ENCODE measurements around the gene BUB1. TPM values are rescaled to one million over a fixed set of nuclear protein-coding genes. Genes with fewer than 3 reads are reported as not detected.
"Not testable (repeated sequence)": the region's sequence is repeated elsewhere in the genome, so short reads cannot be mapped to it uniquely, and the experiment has no call there.

The BUB1 gene
- 10 to 100 TPM in 7 of 12 donors, 1 to 10 TPM in 4, not detected in 1; 4.8 to 19.9 (median 11.9) TPM for polyA plus RNA-seq (ENCODE audit: insufficient read length in 12 of 12)
- long read RNA-seq, donor 1, partial matches to known transcripts, result 15 of 16 reads
- long read RNA-seq, donor 1, other reads (novel, unspliced or antisense), result 0 of 16 reads
- long read RNA-seq, donor 2, partial matches to known transcripts, result 0 of 1 reads
- long read RNA-seq, donor 2, other reads (novel, unspliced or antisense), result 0 of 1 reads
- long read RNA-seq, donor 3, result 0 reads
- long read RNA-seq, donor 4, partial matches to known transcripts, result 0 of 1 reads
- long read RNA-seq, donor 4, other reads (novel, unspliced or antisense), result 0 of 1 reads
- long read RNA-seq, donor 5, partial matches to known transcripts, result 0 of 3 reads
- long read RNA-seq, donor 5, other reads (novel, unspliced or antisense), result 0 of 3 reads
- long read RNA-seq, donor 6, partial matches to known transcripts, result 0 of 3 reads
- long read RNA-seq, donor 6, other reads (novel, unspliced or antisense), result 0 of 3 reads
- long read RNA-seq, donor 7, result 0 reads
- long read RNA-seq, donor 8, partial matches to known transcripts, result 0 of 2 reads
- long read RNA-seq, donor 8, other reads (novel, unspliced or antisense), result 0 of 2 reads
- long read RNA-seq, donor 9, partial matches to known transcripts, result 0 of 2 reads
- long read RNA-seq, donor 9, other reads (novel, unspliced or antisense), result 0 of 2 reads
- long read RNA-seq, donor 10, partial matches to known transcripts, result 9 of 10 reads
- long read RNA-seq, donor 10, other reads (novel, unspliced or antisense), result 0 of 10 reads
- long read RNA-seq, donor 11, partial matches to known transcripts, result 10 of 12 reads
- long read RNA-seq, donor 11, other reads (novel, unspliced or antisense), result 0 of 12 reads

DNA sequence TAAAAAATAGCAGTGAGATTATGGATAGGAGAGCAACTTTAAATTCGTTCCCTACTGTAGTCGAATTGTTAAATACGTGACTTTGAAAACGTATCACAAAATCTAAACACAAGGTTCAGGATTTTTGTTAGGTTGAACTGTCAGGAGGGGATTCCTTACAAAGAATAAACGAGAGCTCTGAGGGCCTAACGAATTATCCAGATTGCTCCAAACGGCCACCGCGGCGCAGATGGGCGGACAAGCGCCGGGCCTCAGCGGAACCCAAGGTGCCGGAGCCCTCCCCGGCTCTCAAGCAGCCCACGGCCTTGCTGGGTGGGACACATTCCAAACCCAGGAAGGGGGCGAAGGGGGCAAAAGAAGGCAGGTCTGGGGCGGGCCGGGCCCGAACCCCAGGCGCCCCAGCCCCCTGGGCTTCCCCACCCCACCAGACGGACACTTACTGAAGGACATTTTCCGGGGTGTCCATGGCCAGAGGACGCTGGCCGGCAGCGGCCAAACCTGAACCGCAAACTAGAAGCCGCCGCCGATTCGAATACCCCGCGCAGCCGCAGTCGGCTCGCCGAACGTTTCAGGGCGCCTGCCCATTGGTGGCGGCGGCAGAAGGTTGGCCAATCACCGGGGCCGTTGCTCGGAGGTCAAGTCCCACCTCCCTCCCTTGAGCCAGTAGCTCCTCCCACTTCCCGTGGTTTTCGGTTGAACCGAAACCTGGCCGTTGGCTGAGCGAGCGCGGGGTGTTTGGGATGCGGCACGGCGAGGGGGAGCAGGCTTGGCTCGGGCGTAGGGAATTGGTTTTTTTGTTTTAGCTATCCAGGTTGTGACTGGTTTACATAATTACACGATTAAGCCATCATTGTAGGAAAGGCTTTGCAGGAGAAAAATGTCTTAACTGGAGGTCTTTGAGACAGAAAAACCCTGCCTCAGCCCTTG, at the start of gene BUB1:
Gene BUB1, minus strand, starts transcription at position 534 of the 927 bp plus-strand sequence. Its CDS starts 68 bp downstream, at position 466.
- peak; percentile 98 for DNase-seq

DNA sequence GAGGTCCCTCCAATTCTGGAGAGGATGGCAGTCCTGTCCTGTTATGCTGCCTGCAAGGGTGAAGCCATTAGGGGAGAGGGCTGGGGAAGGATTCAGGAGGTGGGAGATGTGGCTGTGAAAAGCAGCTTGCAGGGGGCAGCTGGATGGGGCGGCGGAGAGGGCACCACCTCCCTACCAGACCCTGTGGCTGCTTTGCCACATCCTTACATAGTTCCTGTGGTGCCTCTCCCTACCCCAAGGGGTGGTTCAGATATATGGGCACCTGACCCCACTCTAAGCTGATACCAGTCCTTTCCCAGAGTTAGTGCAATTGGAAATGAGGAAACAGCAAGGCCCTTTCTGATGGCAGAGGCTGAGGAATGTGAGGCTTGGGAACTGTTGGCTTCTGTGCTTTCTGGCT, 48.4 kb upstream of the BUB1 start:
- no peak for DNase-seq

- no peak for DNase-seq
These were observed 48.0 kb upstream of the BUB1 start for GRCh38 chr2:110725859-110726258.

DNA sequence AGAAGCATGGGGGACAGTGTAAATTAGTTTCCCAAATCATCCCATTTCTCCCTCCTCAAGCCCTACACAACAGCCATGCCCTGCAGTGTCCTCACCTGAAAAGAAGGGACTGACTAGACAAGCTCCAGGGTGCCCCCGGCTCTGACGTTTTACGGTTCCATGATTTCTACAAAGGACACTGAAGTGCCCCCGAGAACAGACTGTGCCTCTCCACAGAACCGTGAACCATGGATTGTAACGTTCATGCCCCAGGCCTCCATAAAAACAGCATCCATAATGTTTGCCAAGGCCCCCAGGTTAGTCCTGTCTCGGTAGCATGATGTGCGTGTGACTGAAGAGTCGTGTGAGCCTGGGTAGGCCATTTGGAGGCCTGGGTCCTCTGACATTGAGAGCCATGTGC, 47.5 kb upstream of the BUB1 start:
- no peak for DNase-seq

- DNase-seq, result no peak
These were observed 47.0 kb upstream of the BUB1 start for GRCh38 chr2:110724820-110725219.

- no peak for DNase-seq
These were observed 42.7 kb upstream of the BUB1 start for GRCh38 chr2:110720547-110720946.

GRCh38 chr2:110718990-110719389, 41.1 kb upstream of the BUB1 start:
- no peak for DNase-seq

GRCh38 chr2:110718382-110718781, 40.5 kb upstream of the BUB1 start:
- no peak for DNase-seq

DNA sequence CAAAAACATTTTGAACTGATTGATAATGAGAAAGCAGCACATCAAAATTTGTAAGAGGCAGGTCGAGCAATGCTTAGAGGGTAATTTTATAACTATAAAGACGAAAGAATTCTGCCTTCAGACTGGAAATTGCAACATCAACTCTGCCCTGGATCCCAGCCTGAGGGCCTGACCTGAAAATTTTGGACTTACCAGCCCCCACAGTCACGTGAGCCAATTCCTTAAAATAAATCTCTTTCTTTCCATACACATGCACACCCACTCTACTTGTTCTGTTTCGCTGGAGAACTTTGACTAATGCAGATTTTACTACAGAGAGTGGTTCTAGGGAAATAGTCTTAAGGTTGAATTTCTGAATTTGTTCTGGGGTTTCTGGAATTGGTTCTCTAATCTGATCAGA, 39.9 kb upstream of the BUB1 start:
- peak; percentile 15 for DNase-seq

GRCh38 chr2:110716959-110717645, 39.2 kb upstream of the BUB1 start:
- no peak for DNase-seq

GRCh38 chr2:110714452-110715224, 36.8 kb upstream of the BUB1 start:
- DNase-seq, result no peak

DNA sequence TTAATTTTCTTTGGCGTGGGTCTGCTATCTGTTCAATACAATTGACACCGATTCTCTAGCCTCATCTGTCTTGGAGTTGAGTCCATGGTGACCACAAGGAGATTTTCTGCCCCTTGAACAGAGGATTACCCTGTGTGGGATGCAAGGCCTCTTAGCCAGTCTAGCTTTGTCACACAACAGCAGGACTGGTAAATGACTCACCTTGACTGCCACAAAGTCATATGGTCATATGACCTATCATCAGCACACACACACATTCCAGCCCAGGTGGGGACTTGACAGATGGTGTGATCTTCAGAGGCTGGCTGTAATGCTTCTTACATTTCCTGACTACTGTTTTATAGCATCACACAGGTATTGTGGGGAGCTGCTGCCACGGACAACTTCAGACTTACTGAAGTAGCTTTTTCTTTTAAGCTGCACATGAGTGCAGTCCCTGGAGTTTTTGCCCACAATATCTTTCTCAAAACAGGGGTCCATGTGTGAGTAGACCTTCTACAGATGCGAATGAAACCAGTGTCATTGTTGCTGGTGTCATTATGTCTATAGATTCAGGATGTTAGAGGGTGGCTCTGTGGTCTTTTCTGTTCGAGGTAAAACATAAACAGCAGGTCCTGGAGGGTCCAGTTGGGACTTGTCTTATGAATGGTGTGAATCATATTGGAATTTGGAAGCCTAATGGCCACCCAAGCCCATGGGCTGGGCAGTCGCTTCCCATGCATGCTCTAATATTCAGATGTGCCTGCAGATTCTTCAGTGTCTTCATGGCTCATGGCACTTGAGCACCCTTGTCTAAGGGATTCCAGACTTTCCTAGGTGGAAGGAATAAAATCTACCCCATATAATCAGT, 35.9 kb upstream of the BUB1 start:
- DNase-seq, result no peak

GRCh38 chr2:110712737-110713136, 34.9 kb upstream of the BUB1 start:
- no peak for DNase-seq

DNA sequence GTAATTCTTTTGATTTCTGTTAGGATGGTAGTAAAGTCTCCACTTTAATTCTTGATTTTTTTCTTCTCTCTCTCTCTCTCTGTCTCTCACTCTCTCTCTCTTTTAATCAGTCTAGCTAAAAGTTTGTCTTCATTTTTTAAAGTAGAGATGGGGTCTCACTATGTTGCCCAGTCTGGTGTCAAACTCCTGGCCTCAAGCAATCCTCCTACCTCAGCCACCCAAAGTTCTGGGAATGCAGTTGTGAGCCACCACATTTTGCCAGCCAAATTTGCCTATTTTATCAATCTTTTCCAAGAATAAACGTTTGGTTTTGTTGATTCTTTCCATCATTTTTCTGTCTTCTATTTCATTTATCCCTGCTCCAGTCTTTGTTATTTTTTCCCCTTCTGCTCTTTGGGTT, 30.6 kb upstream of the BUB1 start:
- DNase-seq, result no peak

DNA sequence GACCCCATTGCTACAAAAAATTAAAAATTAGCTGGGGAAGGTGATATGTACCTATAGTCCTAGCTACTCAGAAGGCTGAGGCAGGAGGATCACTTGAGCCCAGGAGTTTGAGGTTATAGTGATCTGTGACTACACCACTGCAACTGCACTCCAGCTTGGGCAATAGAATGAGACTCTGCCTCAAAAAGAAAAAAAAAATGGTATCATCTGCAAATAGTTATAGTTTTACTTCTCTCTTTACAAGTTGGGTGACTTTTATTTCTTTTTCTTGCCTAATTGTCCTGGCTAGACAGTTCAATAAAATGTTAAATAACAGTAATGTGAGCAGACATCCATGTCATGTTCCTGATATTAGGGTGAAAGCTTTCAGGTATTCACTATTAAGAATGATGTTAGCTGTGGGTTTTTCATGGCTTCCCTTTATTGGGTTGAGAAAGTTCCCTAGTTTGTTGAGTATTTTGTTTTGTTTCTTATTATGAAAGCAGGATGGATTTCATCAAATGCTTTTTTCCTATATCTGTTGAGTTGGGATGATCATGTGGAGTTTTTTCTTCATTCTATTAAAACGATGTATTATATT, 29.6 kb upstream of the BUB1 start:
- no peak for DNase-seq

DNA sequence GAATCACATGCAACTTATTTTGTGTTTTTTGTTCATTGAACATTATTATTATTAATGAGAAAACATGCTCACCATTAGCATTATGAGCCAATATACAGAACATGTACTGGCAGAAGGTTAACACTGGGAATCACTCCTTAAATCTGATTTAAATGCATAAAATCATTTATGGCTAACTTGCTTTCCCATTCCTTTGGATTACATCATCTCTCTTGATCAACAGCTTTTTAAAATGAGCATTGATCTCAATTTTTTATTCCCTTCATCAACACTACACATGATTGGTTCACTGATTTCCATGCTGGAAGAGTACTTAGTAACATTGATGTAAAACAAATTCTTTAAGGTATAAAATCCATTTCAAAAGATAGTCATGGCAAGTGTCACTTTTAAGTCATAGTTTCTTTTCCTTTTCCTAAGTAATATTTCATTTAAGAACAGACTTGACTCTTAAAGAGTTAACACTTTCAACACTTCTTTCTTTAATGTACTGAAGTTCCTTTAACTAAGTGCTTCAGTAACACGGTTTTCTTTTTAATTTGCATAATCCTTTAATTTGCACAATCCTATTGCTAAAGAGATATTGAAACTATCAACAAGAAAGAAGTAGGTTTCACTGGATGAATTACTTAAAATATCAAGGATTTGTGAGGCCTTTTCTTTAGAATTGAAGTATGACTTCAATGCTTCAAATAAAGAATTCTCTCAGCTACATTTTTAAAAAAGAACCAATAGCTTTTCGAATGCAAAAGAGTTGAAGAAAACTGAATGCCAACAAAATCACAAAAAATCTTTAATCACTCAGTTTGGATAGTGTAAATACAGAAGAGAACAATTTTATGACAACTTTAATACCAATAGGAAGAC, 24.9 kb upstream of the BUB1 start:
- DNase-seq, result no peak

- not testable (repeated sequence) for DNase-seq
These were observed 20.4 kb upstream of the BUB1 start for GRCh38 chr2:110698253-110698652.

Data from muscle of arm (tissue), 14 donors.